IMR-90 (cell line): ENCODE results near the gene BSND. TPM values are rescaled to one million over a fixed set of nuclear protein-coding genes. Genes with fewer than 3 reads are reported as not detected.

ENCODE experiments used
- ATAC-seq: fragments of 200-7000 bp; cut with Tn5 transposase; 2 replicates; pipeline ENCODE4 v1.9.1; 2020; ENCODE audit warnings: low read depth, mild to moderate bottlenecking, moderate library complexity
- BruUV-seq: library from RNA; stranded (reverse); fragments of 400-500 nt; replicated peaks from 2 replicates; lab custom pipeline; 2021; lab: Mats Ljungman, UMichigan
- CTCF ChIA-PET: fragments of 300-600 bp; formaldehyde crosslinking; extraction: SDS; loops from one replicate; lab custom pipeline; 2021; ENCODE audit warnings: antibody characterized with exemption; lab: Yijun Ruan, JAX
- POLR2A ChIA-PET: fragments of 300-600 bp; sonication (Branson Sonifier 250); formaldehyde crosslinking; loops from one replicate; lab custom pipeline; 2022; ENCODE audit warnings: antibody characterized with exemption; ENCODE audit not compliant: unreplicated experiment; lab: Charles Lee
- DNase-seq: peaks from one replicate; pipeline ENCODE4 v3.0.0; 2013
- H2AFZ ChIP-seq: replicated peaks from 2 replicates; pipeline ENCODE3; 2013; ENCODE audit warnings: low read length, mild to moderate bottlenecking; ENCODE audit not compliant: poor library complexity
- H2AK5ac ChIP-seq: 2 replicates; pipeline ENCODE4 v1.6.1; 2013; ENCODE audit warnings: low read depth, low read length, inconsistent platforms
- H2AK9ac ChIP-seq: replicated peaks from 2 replicates; pipeline ENCODE3; 2013; ENCODE audit warnings: mild to moderate bottlenecking, low read depth, low read length, moderate library complexity; ENCODE audit not compliant: poor library complexity
- H2BK120ac ChIP-seq: 2 replicates; pipeline ENCODE4 v1.6.1; 2013; ENCODE audit warnings: low read depth, low read length, inconsistent platforms
- H2BK15ac ChIP-seq: 3 replicates; pipeline ENCODE4 v1.6.1; 2013; ENCODE audit warnings: low read depth, low read length, inconsistent platforms
- H2BK20ac ChIP-seq: 2 replicates; pipeline ENCODE4 v1.6.1; 2013; ENCODE audit warnings: low read depth, mild to moderate bottlenecking, inconsistent platforms, low read length, moderate library complexity
- H2BK5ac ChIP-seq: 2 replicates; pipeline ENCODE4 v1.6.1; 2013; ENCODE audit warnings: mild to moderate bottlenecking, low read depth, low read length, inconsistent platforms; ENCODE audit not compliant: poor library complexity, severe bottlenecking
- H3K14ac ChIP-seq: replicated peaks from 2 replicates; pipeline ENCODE4 v1.6.1; 2013; ENCODE audit warnings: low read depth, low read length, inconsistent platforms
- H3K18ac ChIP-seq: 2 replicates; pipeline ENCODE4 v1.6.1; 2013; ENCODE audit warnings: low read depth, low read length, control low read depth
- H3K23ac ChIP-seq: 2 replicates; pipeline ENCODE4 v1.6.1; 2013; ENCODE audit warnings: low read depth, low read length, inconsistent platforms
- H3K27ac ChIP-seq: 2 replicates; pipeline ENCODE4 v1.5.1; 2013; ENCODE audit warnings: mild to moderate bottlenecking, control low read depth, low read length; ENCODE audit not compliant: insufficient read depth
- H3K27me3 ChIP-seq: 2 replicates; pipeline ENCODE4 v1.6.1; 2013; ENCODE audit warnings: low read length; ENCODE audit not compliant: control insufficient read depth, insufficient read depth
- H3K36me3 ChIP-seq: 2 replicates; pipeline ENCODE4 v1.6.1; 2013; ENCODE audit warnings: low read length, mixed read lengths; ENCODE audit not compliant: control insufficient read depth, insufficient read depth
- H3K4ac ChIP-seq: 2 replicates; pipeline ENCODE4 v1.6.1; 2013; ENCODE audit warnings: low read depth, low read length, inconsistent platforms
- H3K4me1 ChIP-seq: 2 replicates; pipeline ENCODE4 v1.6.1; 2013; ENCODE audit warnings: low read length, mixed read lengths; ENCODE audit not compliant: control insufficient read depth, insufficient read depth
- H3K4me2 ChIP-seq: 2 replicates; pipeline ENCODE4 v1.6.1; 2013; ENCODE audit warnings: low read depth, mild to moderate bottlenecking, control low read depth, low read length, moderate library complexity
- H3K4me3 ChIP-seq: 2 replicates; pipeline ENCODE4 v1.5.1; 2013; ENCODE audit warnings: low read depth, mild to moderate bottlenecking, control low read depth, low read length, moderate library complexity; ENCODE audit not compliant: insufficient read depth
- H3K56ac ChIP-seq: 2 replicates; pipeline ENCODE4 v1.6.1; 2013; ENCODE audit warnings: low read length, inconsistent platforms; ENCODE audit not compliant: insufficient read depth; ENCODE audit errors: extremely low read depth
- H3K79me1 ChIP-seq, 2 experiments: 2 replicates each; pipeline ENCODE4 v1.6.1; 2013; ENCODE audit warnings: low read length in 2 of 2, inconsistent platforms in 1 of 2, low read depth in 1 of 2
- H3K9ac ChIP-seq: 2 replicates; pipeline ENCODE4 v1.6.1; 2013; ENCODE audit warnings: low read depth, low read length, control low read depth
- H3K9me1 ChIP-seq: 2 replicates; pipeline ENCODE4 v1.6.1; 2013; ENCODE audit warnings: low read length, inconsistent platforms; ENCODE audit not compliant: insufficient read depth
- H3K9me3 ChIP-seq: 2 replicates; pipeline ENCODE4 v1.6.1; 2013; ENCODE audit warnings: low read length; ENCODE audit not compliant: control insufficient read depth, insufficient read depth
- H4K20me1 ChIP-seq: 2 replicates; pipeline ENCODE4 v1.6.1; 2013; ENCODE audit warnings: low read length, inconsistent platforms; ENCODE audit not compliant: insufficient read depth
- H4K5ac ChIP-seq: 2 replicates; pipeline ENCODE4 v1.6.1; 2013; ENCODE audit warnings: mild to moderate bottlenecking, low read depth, low read length, control low read depth
- H4K8ac ChIP-seq, 2 experiments: 2 replicates each; pipeline ENCODE4 v1.6.1; 2013; ENCODE audit warnings: low read depth in 2 of 2, low read length in 2 of 2, control low read depth in 1 of 2, inconsistent platforms in 1 of 2
- H4K91ac ChIP-seq: 2 replicates; pipeline ENCODE4 v1.6.1; 2013; ENCODE audit warnings: low read depth, low read length, inconsistent platforms; ENCODE audit not compliant: insufficient read depth
- CEBPB ChIP-seq: IDR thresholded peaks from 2 replicates; pipeline ENCODE4 v1.6.1; 2012; ENCODE audit warnings: low read depth, low read length, improper control_type of control experiment
- CHD1 ChIP-seq: IDR thresholded peaks from 2 replicates; pipeline ENCODE4 v1.6.1; 2012; ENCODE audit warnings: low read depth, low read length, improper control_type of control experiment
- CTCF ChIP-seq: conservative IDR thresholded peaks from 2 replicates; pipeline ENCODE4 v1.5.1; 2012; ENCODE audit warnings: mild to moderate bottlenecking, low read depth, low read length, improper control_type of control experiment
- MAZ ChIP-seq: IDR thresholded peaks from 2 replicates; pipeline ENCODE4 v1.6.1; 2012; ENCODE audit warnings: low read depth, mild to moderate bottlenecking, low read length, improper control_type of control experiment, moderate library complexity, borderline replicate concordance
- POLR2A ChIP-seq: IDR thresholded peaks from 2 replicates; pipeline ENCODE4 v1.6.1; 2012; ENCODE audit warnings: mild to moderate bottlenecking, low read depth, low read length
- RAD21 ChIP-seq: IDR thresholded peaks from 2 replicates; pipeline ENCODE4 v1.6.1; 2012; ENCODE audit warnings: low read length, improper control_type of control experiment
- RCOR1 ChIP-seq: IDR thresholded peaks from 2 replicates; pipeline ENCODE4 v1.6.1; 2012; ENCODE audit warnings: mild to moderate bottlenecking, low read length, improper control_type of control experiment; ENCODE audit not compliant: insufficient replicate concordance
- SMC3 ChIP-seq: fragments of 150-350 bp; IDR thresholded peaks from 2 replicates; pipeline ENCODE4 v1.6.1; 2016; ENCODE audit warnings: low read depth, mild to moderate bottlenecking, antibody characterized with exemption, low read length, moderate library complexity
- WGBS, 2 experiments: methylation state at CpG; one replicate each; pipeline versions ENCODE4 v1.1.5 to v1.1.7; 2013; ENCODE audit warnings: missing lambda C conversion rate in 2 of 2; ENCODE audit not compliant: insufficient read length in 1 of 2; ENCODE audit errors: extremely low coverage in 2 of 2; 5-methylcytosine and 5-hydroxymethylcytosine counted together
- dilution Hi-C: fragments of 300-500 bp; cut with HindIII; formaldehyde crosslinking; loops from one replicate; pipeline ENCODE4 v1.14.3; 2018; ENCODE audit warnings: low sequenced_read_pairs; ENCODE audit not compliant: unreplicated experiment
- in situ Hi-C: fragments of 300-500 bp; cut with MboI; formaldehyde crosslinking; loops from 3 replicates; pipeline ENCODE4 v1.14.3; 2019; ENCODE audit warnings: low sequenced_read_pairs, inconsistent platforms, mixed read lengths
- intact Hi-C: fragments of 100-400 bp; cut with micrococcal nuclease; formaldehyde crosslinking; loops from 2 replicates; pipeline ENCODE4 v1.10.0; 2022
- polyA plus RNA-seq, 3 experiments: library from polyadenylated mRNA; depleted of rRNA; stranded (reverse); fragments of >200 nt; gene quantifications; 2 replicates each; pipeline ENCODE4 v1.2.3, GENCODE V29; 2012; ENCODE audit warnings: low replicate concordance in 1 of 3
- total RNA-seq: library from RNA; depleted of rRNA; stranded (reverse); fragments of >200 nt; gene quantifications from 2 replicates; pipeline ENCODE4 v1.2.3, GENCODE V29; 2012
- TF ChIP-seq, protein P1 (sequence below): fragments of 150-350 bp; IDR thresholded peaks from 2 replicates; pipeline ENCODE4 v1.6.1; 2016; ENCODE audit warnings: low read depth, mild to moderate bottlenecking, low read length, moderate library complexity, borderline replicate concordance

BSND gene
- total and polyA plus RNA-seq, 2 of the 4 experiments (the other 2 are of a cell fraction) = not detected

DNA sequence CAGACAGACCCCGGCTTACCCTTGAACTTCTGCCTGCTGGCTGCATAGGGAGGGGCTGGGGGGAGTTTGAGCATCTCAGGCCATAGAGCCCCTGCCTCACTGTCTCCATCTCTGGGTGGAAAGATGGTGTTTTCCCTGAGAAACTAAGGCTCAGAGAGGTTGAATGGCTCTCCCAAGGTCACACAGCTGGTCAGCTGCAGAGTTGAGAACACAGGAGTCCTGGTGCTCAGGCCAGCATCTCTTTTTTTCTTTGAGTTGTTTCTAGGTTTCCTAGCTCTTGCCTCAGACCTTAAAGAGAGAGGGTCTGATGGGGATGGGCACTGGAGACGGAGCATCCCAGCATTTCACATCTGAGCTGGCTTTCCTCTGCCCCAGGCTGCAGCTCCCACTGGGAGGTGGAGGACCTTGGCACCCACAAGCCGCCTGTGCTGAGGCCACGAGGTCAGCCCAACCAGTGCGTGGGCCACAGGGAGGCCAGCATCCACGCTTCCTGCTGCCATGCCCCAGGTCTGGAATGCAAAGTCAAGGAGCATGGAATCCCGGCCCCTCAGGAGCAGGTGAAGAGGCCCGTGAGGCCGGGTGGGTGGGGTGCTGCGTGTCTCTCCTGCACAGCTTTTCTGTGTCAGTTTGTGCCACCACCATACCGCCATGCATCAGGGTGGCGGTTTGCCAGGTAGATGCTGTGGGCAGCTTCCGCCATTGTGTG lies 62.4 kb downstream of the BSND start:
- intact Hi-C loops = no loop called here
- dilution Hi-C loops = no loop called here
- Histone ChIP-seq H2BK20ac (no peak overlapping the region), H2AK5ac (no peak overlapping the region), H3K36me3 (peaks cover 3% of the 10 kb centered on the region; the same call in 1 of the 2 replicates), H2BK5ac (no peak overlapping the region), H3K23ac (no peak overlapping the region), H3K4me1 (peaks cover 6% of the 10 kb centered on the region), H3K9me3 (no peaks in the 10 kb centered on the region), H3K18ac (no peak overlapping the region), H3K56ac (no peak overlapping the region), H2BK120ac (no peak overlapping the region), H3K14ac (no peak overlapping the region), H3K27ac (no peak overlapping the region), H4K8ac (no peak overlapping the region), H2AK9ac (no peak overlapping the region), H3K9me1 (peaks cover 18% of the 10 kb centered on the region), H3K9ac (no peak overlapping the region), H4K91ac (no peak overlapping the region), H3K27me3 (peaks cover 24% of the 10 kb centered on the region), H3K4ac (no peak overlapping the region), H2AFZ (no peak overlapping the region), H3K4me3 (no peak overlapping the region), H3K79me1 (no peaks in the 10 kb centered on the region), H2BK15ac (no peak overlapping the region), H3K4me2 (no peak overlapping the region), H4K20me1 (peaks cover 18% of the 10 kb centered on the region), H4K5ac (no peak overlapping the region)
- CTCF ChIA-PET = no interaction called here
- POLR2A ChIA-PET = no interaction called here
- DNase-seq (no peak), ATAC-seq (no peak)
- in situ Hi-C loops = no loop called here
- no TSS peak for BruUV-seq
- TF ChIP-seq POLR2A = no peak
- no peak for TF ChIP-seq CHD1
- TF ChIP-seq RCOR1 = no peak
- TF ChIP-seq CTCF = no peak
- TF ChIP-seq RAD21 = no peak
- no peak for TF ChIP-seq SMC3
- no peak for TF ChIP-seq MAZ
- TF ChIP-seq, protein P1, sequence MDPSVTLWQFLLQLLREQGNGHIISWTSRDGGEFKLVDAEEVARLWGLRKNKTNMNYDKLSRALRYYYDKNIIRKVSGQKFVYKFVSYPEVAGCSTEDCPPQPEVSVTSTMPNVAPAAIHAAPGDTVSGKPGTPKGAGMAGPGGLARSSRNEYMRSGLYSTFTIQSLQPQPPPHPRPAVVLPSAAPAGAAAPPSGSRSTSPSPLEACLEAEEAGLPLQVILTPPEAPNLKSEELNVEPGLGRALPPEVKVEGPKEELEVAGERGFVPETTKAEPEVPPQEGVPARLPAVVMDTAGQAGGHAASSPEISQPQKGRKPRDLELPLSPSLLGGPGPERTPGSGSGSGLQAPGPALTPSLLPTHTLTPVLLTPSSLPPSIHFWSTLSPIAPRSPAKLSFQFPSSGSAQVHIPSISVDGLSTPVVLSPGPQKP = no peak
- no peak for TF ChIP-seq CEBPB
- WGBS, 2 experiments = no CpG with 5 or more reads among the region's 13 CpGs
